ENCODE results near the gene LIMK2.

DNA sequence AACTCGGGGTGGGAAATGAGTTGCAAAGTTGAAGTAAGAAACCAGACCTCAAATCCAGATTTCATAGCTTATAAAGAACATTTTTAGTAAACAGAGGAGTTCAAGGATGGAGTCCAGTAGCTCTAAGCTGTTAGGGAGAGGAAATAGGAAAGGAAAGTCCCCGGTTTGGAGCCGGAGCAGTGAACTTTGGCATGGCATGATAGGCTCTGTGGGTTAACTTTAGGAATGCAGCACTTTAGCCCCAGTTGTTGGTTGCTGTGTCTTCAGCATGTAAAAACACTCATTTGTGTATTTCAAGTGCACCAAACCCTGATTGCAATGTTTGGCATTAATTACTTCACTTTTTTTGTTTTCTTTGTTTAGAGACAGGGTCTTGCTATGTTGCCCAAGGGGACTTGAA, 88.8 kb downstream of the LIMK2 start:
- TF ChIP-seq POLR2AphosphoS5 (IDR thresholded peaks at IDR 0.05) (no peak), CTCF (IDR thresholded peaks at IDR 0.05) (no peak)

Data from breast epithelium (tissue), 3 donors.